ENCODE measurements around the gene NCKAP5. TPM values are rescaled to one million over a fixed set of nuclear protein-coding genes. Genes with fewer than 3 reads are reported as not detected.

NCKAP5 gene
- total and polyA plus RNA-seq, 8 donors: 0.23 to 1.5 (median 0.44) TPM

GRCh38 chr2:133589456-133589855 is 21.2 kb upstream of the NCKAP5 start:
- no peak for ATAC-seq

GRCh38 chr2:133588144-133588543 is 19.9 kb upstream of the NCKAP5 start:
- no peaks in the 10 kb centered on the region for H3K36me3 ChIP-seq
- H3K27ac ChIP-seq: no peak overlapping the region
- ATAC-seq: no peak
- FAIRE-seq: no peak
- no peak for DNase-seq
- intact Hi-C loops (cut with DNase I): no loop called here
- H3K27me3 ChIP-seq: no peaks in the 10 kb centered on the region
- 71 to 73% methylated on average over 1 of the region's 1 CpG for whole genome bisulfite sequencing, 2 donors
- no peak for TF ChIP-seq CTCF (IDR thresholded peaks at IDR 0.05)
- H3K9me3 ChIP-seq: no peaks in the 10 kb centered on the region
- H3K4me1 ChIP-seq: no peaks in the 10 kb centered on the region
- H3K4me3 ChIP-seq: no peak overlapping the region

More at GRCh38 chr2:133589456-133589855, 21.2 kb upstream of the NCKAP5 start:
- FAIRE-seq (no peak), DNase-seq (no peak)
- Histone ChIP-seq H3K27me3 (no peaks in the 10 kb centered on the region), H3K4me3 (no peak overlapping the region), H3K4me1 (no peaks in the 10 kb centered on the region), H3K9me3 (no peaks in the 10 kb centered on the region), H3K27ac (no peak overlapping the region), H3K36me3 (no peaks in the 10 kb centered on the region)
- 66 to 67% methylated on average over 4 of the region's 4 CpGs for WGBS, 2 donors
- intact Hi-C loops (cut with DNase I): no loop called here
- TF ChIP-seq CTCF (IDR thresholded peaks at IDR 0.05): no peak

DNA sequence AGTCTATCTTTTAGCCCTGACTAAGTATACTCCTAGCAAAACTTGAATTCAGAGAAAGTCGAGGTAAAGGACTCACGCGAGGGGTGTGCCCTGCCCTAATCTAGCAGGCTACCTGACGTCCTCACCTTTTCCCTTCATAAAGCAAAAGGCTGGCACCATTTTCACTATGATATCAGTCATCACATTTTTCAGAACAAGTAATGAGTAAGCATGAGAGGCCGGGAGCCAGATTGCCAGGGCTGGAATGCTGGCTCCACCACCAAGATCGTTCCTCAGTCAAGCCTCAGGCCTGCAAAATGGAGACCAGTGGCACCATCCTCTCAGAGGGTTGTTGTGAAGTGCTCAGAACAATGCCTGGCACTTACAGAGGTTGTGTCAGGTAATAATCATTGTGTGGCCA is 18.7 kb upstream of the NCKAP5 start:
- TF ChIP-seq CTCF (IDR thresholded peaks at IDR 0.05): no peak
- no peak overlapping the region for H3K27ac ChIP-seq
- no peaks in the 10 kb centered on the region for H3K36me3 ChIP-seq
- H3K27me3 ChIP-seq: no peaks in the 10 kb centered on the region
- no peaks in the 10 kb centered on the region for H3K4me1 ChIP-seq
- 76 to 78% methylated on average over 6 of the region's 6 CpGs for WGBS, 2 donors
- intact Hi-C loops (cut with DNase I): no loop called here
- ATAC-seq: no peak
- FAIRE-seq: no peak
- no peaks in the 10 kb centered on the region for H3K9me3 ChIP-seq
- no peak for DNase-seq
- H3K4me3 ChIP-seq: no peak overlapping the region

DNA sequence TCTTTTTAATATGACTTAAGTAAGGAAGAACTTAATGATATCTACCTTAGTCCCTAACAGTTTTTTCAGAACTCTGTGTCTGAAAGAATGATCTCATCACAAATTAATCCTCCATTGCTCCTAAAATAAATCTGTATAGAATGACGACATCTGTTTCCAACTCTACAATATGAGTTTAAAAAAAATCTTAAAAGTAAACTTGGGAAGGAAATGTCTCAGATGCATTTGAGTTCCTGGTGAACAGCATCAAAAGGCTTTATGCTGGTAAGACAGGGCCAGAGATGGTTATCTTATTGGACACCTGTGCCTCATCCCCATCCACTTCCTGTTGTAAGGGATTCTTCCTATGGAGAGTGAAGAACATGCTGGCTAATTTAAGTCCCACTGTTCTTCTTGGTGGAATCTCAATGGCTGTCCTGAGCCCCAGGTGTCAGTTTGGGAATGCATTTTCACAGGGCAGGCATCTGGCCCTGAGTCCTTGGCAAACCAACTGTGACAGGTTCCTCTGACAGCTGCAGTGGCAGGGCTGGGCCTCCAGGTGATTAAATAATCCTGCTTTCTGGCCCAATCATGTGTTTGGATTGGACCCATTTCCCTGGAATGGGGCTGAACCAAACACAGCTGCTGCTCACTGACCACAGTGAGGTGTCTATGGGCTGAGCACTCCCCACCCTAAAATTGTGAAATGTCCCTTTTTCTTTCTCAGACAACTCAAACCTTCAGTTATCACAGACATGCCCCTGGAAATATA is 12.9 kb upstream of the NCKAP5 start:
- Histone ChIP-seq H3K4me3 (no peak overlapping the region), H3K27ac (no peak overlapping the region), H3K9me3 (no peaks in the 10 kb centered on the region), H3K36me3 (no peaks in the 10 kb centered on the region), H3K27me3 (no peaks in the 10 kb centered on the region), H3K4me1 (peaks cover 0 to 4% (median 3%) of the 10 kb centered on the region in 3 donors)
- intact Hi-C loops (cut with DNase I): no loop called here
- peak in 1 of 4 donors; percentile 10 for TF ChIP-seq CTCF (IDR thresholded peaks at IDR 0.05)
- ATAC-seq (peak; percentile 58 to 89 (median 62)), DNase-seq (peak in 3 of 6 donors; percentile 37 to 59 (median 46)), FAIRE-seq (no peak)
- 44 to 58% methylated on average over 1 of the region's 1 CpG for WGBS, 2 donors

- DNase-seq (peak in 2 of 6 donors; percentile 21 to 39), ATAC-seq (peak; percentile 30 to 59 (median 48)), FAIRE-seq (no peak)
- no peak overlapping the region for H3K27ac ChIP-seq
- intact Hi-C loops (cut with DNase I): no loop called here
- H3K9me3 ChIP-seq: no peaks in the 10 kb centered on the region
- WGBS, 2 donors: 66 to 68% methylated on average over 1 of the region's 1 CpG
- H3K36me3 ChIP-seq: no peaks in the 10 kb centered on the region
- H3K4me3 ChIP-seq: no peak overlapping the region
- no peak for TF ChIP-seq CTCF (IDR thresholded peaks at IDR 0.05)
- no peaks in the 10 kb centered on the region for H3K27me3 ChIP-seq
- peaks cover 0 to 4% (median 3%) of the 10 kb centered on the region in 3 donors for H3K4me1 ChIP-seq
Measured at GRCh38 chr2:133579274-133579673, 11.0 kb upstream of the NCKAP5 start.

Measured in pancreas (tissue), 10 donors.